Measurements from ENCODE around the gene FAXDC2.

The FAXDC2 gene

DNA sequence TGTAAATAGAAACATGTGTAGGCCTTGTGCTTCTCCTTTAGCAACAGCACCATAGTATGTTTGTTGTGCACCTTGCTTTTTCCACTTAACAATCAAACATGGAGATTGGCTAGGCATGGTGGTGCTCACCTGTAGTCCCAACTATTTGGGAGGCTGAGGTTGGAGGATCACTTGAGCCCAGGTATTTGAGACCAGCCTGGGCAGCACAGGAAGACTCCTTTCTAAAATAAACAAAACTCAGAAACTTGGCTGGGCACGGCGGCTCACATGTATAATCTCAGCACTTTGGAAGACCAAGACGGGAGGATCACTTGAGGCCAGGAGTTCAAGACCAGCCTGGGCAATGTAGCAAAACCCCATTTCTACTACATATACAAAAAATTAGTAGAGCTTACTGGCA is 948 bp upstream of the FAXDC2 start:
- no peaks in the 10 kb centered on the region for H3K36me3 ChIP-seq (ENCODE audit: control insufficient read depth, low read length)
- H3K9me3 ChIP-seq (ENCODE audit: control insufficient read depth, insufficient read depth, low read length): no peaks in the 10 kb centered on the region
- no peak overlapping the region for H3K4me2 ChIP-seq (ENCODE audit: low read length)
- no peaks in the 10 kb centered on the region for H4K20me1 ChIP-seq (ENCODE audit: control insufficient read depth, insufficient read depth, low read depth, low read length)
- H3K79me2 ChIP-seq (ENCODE audit: control insufficient read depth, low read length): no peaks in the 10 kb centered on the region
- H3K4me3 ChIP-seq (ENCODE audit: low read length): no peak overlapping the region
- no peak overlapping the region for H3K27ac ChIP-seq (ENCODE audit: low read depth, low read length)
- TF ChIP-seq, protein P1, sequence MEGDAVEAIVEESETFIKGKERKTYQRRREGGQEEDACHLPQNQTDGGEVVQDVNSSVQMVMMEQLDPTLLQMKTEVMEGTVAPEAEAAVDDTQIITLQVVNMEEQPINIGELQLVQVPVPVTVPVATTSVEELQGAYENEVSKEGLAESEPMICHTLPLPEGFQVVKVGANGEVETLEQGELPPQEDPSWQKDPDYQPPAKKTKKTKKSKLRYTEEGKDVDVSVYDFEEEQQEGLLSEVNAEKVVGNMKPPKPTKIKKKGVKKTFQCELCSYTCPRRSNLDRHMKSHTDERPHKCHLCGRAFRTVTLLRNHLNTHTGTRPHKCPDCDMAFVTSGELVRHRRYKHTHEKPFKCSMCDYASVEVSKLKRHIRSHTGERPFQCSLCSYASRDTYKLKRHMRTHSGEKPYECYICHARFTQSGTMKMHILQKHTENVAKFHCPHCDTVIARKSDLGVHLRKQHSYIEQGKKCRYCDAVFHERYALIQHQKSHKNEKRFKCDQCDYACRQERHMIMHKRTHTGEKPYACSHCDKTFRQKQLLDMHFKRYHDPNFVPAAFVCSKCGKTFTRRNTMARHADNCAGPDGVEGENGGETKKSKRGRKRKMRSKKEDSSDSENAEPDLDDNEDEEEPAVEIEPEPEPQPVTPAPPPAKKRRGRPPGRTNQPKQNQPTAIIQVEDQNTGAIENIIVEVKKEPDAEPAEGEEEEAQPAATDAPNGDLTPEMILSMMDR (IDR thresholded peaks at IDR 0.05; ENCODE audit: low read depth, low read length, poor library complexity, severe bottlenecking): no peak
- H3K4me1 ChIP-seq (ENCODE audit: control insufficient read depth, low read length): no peaks in the 10 kb centered on the region
- H3K27me3 ChIP-seq (ENCODE audit: control insufficient read depth, low read length): 0 out of 2 replicates have a peak, but pooled peaks cover 2% of the 10 kb centered on the region
- H3K9me2 ChIP-seq (replicated peaks; ENCODE audit: control insufficient read depth, low read length): no peaks in the 10 kb centered on the region
- H3F3A ChIP-seq (ENCODE audit: control insufficient read depth, insufficient read depth): 0 out of 2 replicates have a peak, but pooled peaks cover 4% of the 10 kb centered on the region

DNA sequence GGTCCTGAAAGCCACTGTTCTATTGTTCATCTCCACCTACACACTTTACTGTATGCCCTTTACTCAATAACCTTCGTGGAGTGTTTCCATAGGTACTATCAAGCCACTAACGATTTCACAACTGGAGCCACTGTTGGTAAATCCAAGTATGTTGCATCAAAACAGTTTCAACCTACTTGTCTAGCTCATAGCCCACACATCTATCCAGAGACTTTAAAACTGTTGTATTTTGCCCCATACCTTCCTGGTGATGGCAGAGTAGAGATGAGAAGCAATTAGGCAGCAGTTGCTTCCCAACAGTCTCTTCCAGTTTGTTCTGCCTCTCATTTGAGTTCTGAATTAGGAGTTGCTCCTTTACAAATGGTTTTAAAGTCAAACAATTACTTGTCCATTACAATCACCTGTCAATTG is 607 bp downstream of the FAXDC2 start:
- 0 out of 2 replicates have a peak, but pooled peaks cover 2% of the 10 kb centered on the region for H3K27me3 ChIP-seq (ENCODE audit: control insufficient read depth, low read length)
- H4K20me1 ChIP-seq (ENCODE audit: control insufficient read depth, insufficient read depth, low read depth, low read length): no peaks in the 10 kb centered on the region
- no peak overlapping the region for H3K27ac ChIP-seq (ENCODE audit: low read depth, low read length)
- no peak for TF ChIP-seq EZH2phosphoT487 (IDR thresholded peaks at IDR 0.05; ENCODE audit: borderline replicate concordance, low read length)
- TF ChIP-seq, protein P1 (IDR thresholded peaks at IDR 0.05; ENCODE audit: low read depth, low read length, poor library complexity, severe bottlenecking): no peak
- H3K4me1 ChIP-seq (ENCODE audit: control insufficient read depth, low read length): no peaks in the 10 kb centered on the region
- H3K36me3 ChIP-seq (ENCODE audit: control insufficient read depth, low read length): no peaks in the 10 kb centered on the region
- no peaks in the 10 kb centered on the region for H3K9me2 ChIP-seq (replicated peaks; ENCODE audit: control insufficient read depth, low read length)
- no peak overlapping the region for H3K4me2 ChIP-seq (ENCODE audit: low read length)
- H3F3A ChIP-seq (ENCODE audit: control insufficient read depth, insufficient read depth): 0 out of 2 replicates have a peak, but pooled peaks cover 4% of the 10 kb centered on the region
- H3K4me3 ChIP-seq (ENCODE audit: low read length): no peak overlapping the region
- H3K9me3 ChIP-seq (ENCODE audit: control insufficient read depth, insufficient read depth, low read length): no peaks in the 10 kb centered on the region
- no peaks in the 10 kb centered on the region for H3K79me2 ChIP-seq (ENCODE audit: control insufficient read depth, low read length)

DNA sequence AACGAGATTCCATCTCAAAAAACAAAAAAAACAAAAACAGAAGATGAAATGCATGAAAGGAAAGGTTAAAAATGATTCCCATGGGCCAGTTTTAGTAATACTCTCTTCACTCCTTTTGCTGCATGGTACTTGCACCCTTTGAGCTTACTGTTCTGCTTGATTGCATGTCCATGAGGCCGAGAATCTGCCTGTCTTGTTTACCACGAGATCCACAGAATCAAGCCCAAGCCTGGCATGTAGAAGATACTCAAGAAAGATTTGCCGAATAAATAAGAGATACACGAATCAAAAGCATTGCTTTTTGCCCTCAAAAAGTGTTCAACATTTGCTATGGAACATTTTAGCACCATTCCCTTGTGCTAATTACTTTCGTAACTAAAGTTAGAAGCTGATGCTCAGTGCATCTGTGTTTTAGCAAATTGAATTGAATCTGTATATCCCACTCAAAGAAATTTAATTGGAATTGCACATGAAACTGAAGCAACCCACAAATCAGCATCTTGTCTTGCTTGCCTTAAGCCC is 1.1 kb downstream of the FAXDC2 start:
- no peaks in the 10 kb centered on the region for H3K4me1 ChIP-seq (ENCODE audit: control insufficient read depth, low read length)
- no peak overlapping the region for H3K4me3 ChIP-seq (ENCODE audit: low read length)
- H3K27me3 ChIP-seq (ENCODE audit: control insufficient read depth, low read length): 0 out of 2 replicates have a peak, but pooled peaks cover 2% of the 10 kb centered on the region
- no peaks in the 10 kb centered on the region for H3K36me3 ChIP-seq (ENCODE audit: control insufficient read depth, low read length)
- 0 out of 2 replicates have a peak, but pooled peaks cover 4% of the 10 kb centered on the region for H3F3A ChIP-seq (ENCODE audit: control insufficient read depth, insufficient read depth)
- H3K27ac ChIP-seq (ENCODE audit: low read depth, low read length): no peak overlapping the region
- H3K9me2 ChIP-seq (replicated peaks; ENCODE audit: control insufficient read depth, low read length): no peaks in the 10 kb centered on the region
- no peak overlapping the region for H3K4me2 ChIP-seq (ENCODE audit: low read length)
- no peaks in the 10 kb centered on the region for H3K79me2 ChIP-seq (ENCODE audit: control insufficient read depth, low read length)
- TF ChIP-seq EZH2phosphoT487 (IDR thresholded peaks at IDR 0.05; ENCODE audit: borderline replicate concordance, low read length): no peak
- TF ChIP-seq, protein P1 (IDR thresholded peaks at IDR 0.05; ENCODE audit: low read depth, low read length, poor library complexity, severe bottlenecking): no peak
- H3K9me3 ChIP-seq (ENCODE audit: control insufficient read depth, insufficient read depth, low read length): no peaks in the 10 kb centered on the region
- no peaks in the 10 kb centered on the region for H4K20me1 ChIP-seq (ENCODE audit: control insufficient read depth, insufficient read depth, low read depth, low read length)
